BLaER1 treated with 17β-estradiol and CSF1 and Interleukin-3, amounts not matched to agents 10 nM and 100 nM (cell line): ENCODE results near the gene CUTC.

Source experiments
- H3K27ac ChIP-seq, 11 experiments: shearing (Covaris generic); formaldehyde crosslinking; 2 replicates each; pipeline ENCODE4 v1.8.1; 2022
- H3K27me3 ChIP-seq, 11 experiments: shearing (Covaris generic); formaldehyde crosslinking; 2 replicates each; pipeline ENCODE4 v1.8.1; 2022
- H3K36me3 ChIP-seq, 11 experiments: shearing (Covaris generic); formaldehyde crosslinking; 2 replicates each; pipeline ENCODE4 v1.8.1; 2022
- H3K4me1 ChIP-seq, 10 experiments: shearing (Covaris generic); formaldehyde crosslinking; 2 replicates each; pipeline ENCODE4 v1.8.1; 2022
- H3K4me2 ChIP-seq, 11 experiments: shearing (Covaris generic); formaldehyde crosslinking; 2 replicates each; pipeline ENCODE4 v1.8.1; 2022
- H3K4me3 ChIP-seq, 10 experiments: shearing (Covaris generic); formaldehyde crosslinking; 2 replicates each; pipeline ENCODE4 v1.8.1; 2022
- H3K9ac ChIP-seq, 11 experiments: shearing (Covaris generic); formaldehyde crosslinking; 2 replicates each; pipeline ENCODE4 v1.8.1; 2022
- H3K9me3 ChIP-seq, 11 experiments: shearing (Covaris generic); formaldehyde crosslinking; replicated peaks in 1 of 11; 2 replicates each; pipeline ENCODE4 v1.8.1; 2022
- H4K20me1 ChIP-seq, 11 experiments: shearing (Covaris generic); formaldehyde crosslinking; 2 replicates each; pipeline ENCODE4 v1.8.1; 2022
- Cebpa-rat ChIP-seq, 11 experiments: shearing (Covaris generic); IDR thresholded peaks; 2 replicates each; pipeline ENCODE4 v1.8.1; 2022

The CUTC gene

DNA sequence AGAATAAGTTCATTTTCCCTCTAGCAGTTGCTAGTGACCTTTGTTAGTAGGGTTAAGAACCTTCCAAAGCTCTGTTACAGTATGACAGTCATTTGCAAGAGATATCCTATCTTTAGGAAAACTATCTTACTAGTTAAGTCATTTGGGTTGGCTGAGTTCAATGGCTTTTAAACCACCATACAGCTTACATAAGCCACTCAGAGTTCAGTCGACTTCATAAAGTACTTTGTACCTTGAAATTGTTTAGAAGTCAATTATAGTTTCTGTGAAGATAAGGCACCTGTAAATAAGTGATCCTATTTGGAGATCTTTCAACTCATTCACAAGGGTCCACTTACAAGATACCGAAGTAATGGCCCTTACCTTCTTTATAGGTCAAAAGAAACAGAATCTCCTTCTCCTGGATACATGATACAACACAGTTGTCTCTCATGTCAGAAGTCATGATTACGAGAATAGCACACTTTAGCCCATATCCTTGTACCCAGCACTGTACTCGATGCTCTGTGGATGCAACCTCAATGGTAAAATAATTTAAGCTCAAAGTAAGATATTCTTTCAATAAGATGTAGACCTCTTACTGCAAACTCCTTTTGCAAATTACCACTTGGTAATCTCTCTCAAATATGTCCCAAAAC lies 38.5 kb downstream of the CUTC start:
- no peak for TF ChIP-seq Cebpa-rat (IDR thresholded peaks at IDR 0.05)
- Histone ChIP-seq H3K4me1 (peaks cover 0 to 15% (median 6%) of the 10 kb centered on the region in 10 experiments; a peak in 10 of 20 replicates), H4K20me1 (no peaks in the 10 kb centered on the region), H3K4me2 (peak overlapping the region in 1 of 11 experiments; percentile 16; a peak in 1 of 22 replicates), H3K27me3 (no peaks in the 10 kb centered on the region), H3K9ac (no peak overlapping the region), H3K36me3 (no peaks in the 10 kb centered on the region), H3K9me3 (no peaks in the 10 kb centered on the region), H3K4me3 (no peak overlapping the region), H3K27ac (no peak overlapping the region)

- no peak overlapping the region for H3K4me3 ChIP-seq
- H3K9ac ChIP-seq, result no peak overlapping the region; a peak in 1 of 22 replicates
- H4K20me1 ChIP-seq, result no peaks in the 10 kb centered on the region
- H3K4me2 ChIP-seq, result peak overlapping the region in 6 of 11 experiments; percentile 50 to 80 (median 75); a peak in 10 of 22 replicates
- H3K27me3 ChIP-seq, result no peaks in the 10 kb centered on the region
- peak overlapping the region in 4 of 11 experiments; percentile 41 to 80 (median 66); a peak in 7 of 22 replicates for H3K27ac ChIP-seq
- H3K4me1 ChIP-seq, result peaks cover 15 to 50% (median 30%) of the 10 kb centered on the region in 10 experiments
- H3K9me3 ChIP-seq, result no peaks in the 10 kb centered on the region
- H3K36me3 ChIP-seq, result no peaks in the 10 kb centered on the region
- TF ChIP-seq Cebpa-rat (IDR thresholded peaks at IDR 0.05), result no peak
Measured at GRCh38 chr10:99775850-99776249, 43.8 kb downstream of the CUTC start.

DNA sequence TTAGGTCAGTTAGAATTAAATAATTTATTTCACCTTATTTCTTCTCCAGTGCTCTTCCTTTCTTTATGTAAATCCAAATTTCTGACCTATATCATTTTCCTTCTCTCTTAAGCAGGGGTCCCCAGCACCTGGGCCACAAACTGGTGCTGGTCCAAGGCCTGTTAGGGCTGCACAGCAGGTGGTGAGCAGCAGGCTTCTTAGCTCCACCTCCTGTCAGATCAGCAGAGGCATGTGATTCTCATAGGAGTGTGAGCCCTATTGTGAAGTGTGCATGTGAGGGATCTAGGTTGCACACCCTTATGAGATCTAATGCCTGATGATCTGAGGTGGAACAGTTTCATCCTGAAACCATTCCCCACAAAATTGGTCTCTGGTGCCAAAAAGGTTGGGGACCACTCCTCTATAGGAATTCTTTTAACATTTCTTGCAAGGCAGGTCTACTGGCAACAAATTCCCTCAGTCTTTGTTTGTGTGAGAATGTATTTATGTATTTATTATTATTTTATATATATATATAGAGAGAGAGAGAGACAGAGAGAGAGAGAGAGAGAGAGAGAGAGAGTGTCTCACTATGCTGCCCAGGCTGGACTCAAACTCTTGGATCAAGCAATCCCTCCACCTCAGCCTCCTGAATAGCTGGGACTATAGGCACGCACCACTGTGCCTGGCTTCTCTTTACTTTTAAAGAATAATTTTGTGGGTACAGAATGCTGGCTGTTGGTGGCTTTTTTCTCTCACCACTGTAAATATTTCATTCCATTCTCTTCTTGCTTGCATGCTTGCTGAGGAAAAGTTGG lies 46.1 kb downstream of the CUTC start:
- H3K36me3 ChIP-seq, result no peaks in the 10 kb centered on the region
- H3K27ac ChIP-seq, result peak overlapping the region in 2 of 11 experiments; percentile 74 to 80; a peak in 5 of 22 replicates
- no peaks in the 10 kb centered on the region for H3K27me3 ChIP-seq
- peak overlapping the region in 7 of 11 experiments; percentile 37 to 80 (median 72); a peak in 11 of 22 replicates for H3K4me2 ChIP-seq
- peaks cover 15 to 50% (median 30%) of the 10 kb centered on the region in 10 experiments for H3K4me1 ChIP-seq
- H3K9ac ChIP-seq, result no peak overlapping the region
- no peaks in the 10 kb centered on the region for H4K20me1 ChIP-seq
- no peak overlapping the region for H3K4me3 ChIP-seq
- H3K9me3 ChIP-seq, result no peaks in the 10 kb centered on the region
- no peak for TF ChIP-seq Cebpa-rat (IDR thresholded peaks at IDR 0.05)

- H3K9me3 ChIP-seq, result no peaks in the 10 kb centered on the region
- TF ChIP-seq Cebpa-rat (IDR thresholded peaks at IDR 0.05), result no peak
- H3K4me3 ChIP-seq, result no peak overlapping the region
- H3K27me3 ChIP-seq, result no peaks in the 10 kb centered on the region
- peaks cover 15 to 50% (median 30%) of the 10 kb centered on the region in 10 experiments for H3K4me1 ChIP-seq
- H3K9ac ChIP-seq, result peak overlapping the region in 1 of 11 experiments; percentile 38; a peak in 1 of 22 replicates
- H4K20me1 ChIP-seq, result no peaks in the 10 kb centered on the region
- peak overlapping the region in 3 of 11 experiments; percentile 23 to 64 (median 33); a peak in 5 of 22 replicates for H3K27ac ChIP-seq
- no peaks in the 10 kb centered on the region for H3K36me3 ChIP-seq
- H3K4me2 ChIP-seq, result peak overlapping the region in 6 of 11 experiments; percentile 19 to 80 (median 54); a peak in 11 of 22 replicates
Measured at GRCh38 chr10:99779335-99779734, 47.3 kb downstream of the CUTC start.

- Histone ChIP-seq H3K27ac (no peak overlapping the region), H3K36me3 (no peaks in the 10 kb centered on the region), H3K9ac (no peak overlapping the region), H3K4me3 (no peak overlapping the region), H3K4me1 (peaks cover 10 to 33% (median 20%) of the 10 kb centered on the region in 10 experiments), H3K9me3 (no peaks in the 10 kb centered on the region), H4K20me1 (no peaks in the 10 kb centered on the region), H3K27me3 (no peaks in the 10 kb centered on the region), H3K4me2 (no peak overlapping the region)
- no peak for TF ChIP-seq Cebpa-rat (IDR thresholded peaks at IDR 0.05)
Measured at GRCh38 chr10:99781734-99782429, 49.8 kb downstream of the CUTC start.

DNA sequence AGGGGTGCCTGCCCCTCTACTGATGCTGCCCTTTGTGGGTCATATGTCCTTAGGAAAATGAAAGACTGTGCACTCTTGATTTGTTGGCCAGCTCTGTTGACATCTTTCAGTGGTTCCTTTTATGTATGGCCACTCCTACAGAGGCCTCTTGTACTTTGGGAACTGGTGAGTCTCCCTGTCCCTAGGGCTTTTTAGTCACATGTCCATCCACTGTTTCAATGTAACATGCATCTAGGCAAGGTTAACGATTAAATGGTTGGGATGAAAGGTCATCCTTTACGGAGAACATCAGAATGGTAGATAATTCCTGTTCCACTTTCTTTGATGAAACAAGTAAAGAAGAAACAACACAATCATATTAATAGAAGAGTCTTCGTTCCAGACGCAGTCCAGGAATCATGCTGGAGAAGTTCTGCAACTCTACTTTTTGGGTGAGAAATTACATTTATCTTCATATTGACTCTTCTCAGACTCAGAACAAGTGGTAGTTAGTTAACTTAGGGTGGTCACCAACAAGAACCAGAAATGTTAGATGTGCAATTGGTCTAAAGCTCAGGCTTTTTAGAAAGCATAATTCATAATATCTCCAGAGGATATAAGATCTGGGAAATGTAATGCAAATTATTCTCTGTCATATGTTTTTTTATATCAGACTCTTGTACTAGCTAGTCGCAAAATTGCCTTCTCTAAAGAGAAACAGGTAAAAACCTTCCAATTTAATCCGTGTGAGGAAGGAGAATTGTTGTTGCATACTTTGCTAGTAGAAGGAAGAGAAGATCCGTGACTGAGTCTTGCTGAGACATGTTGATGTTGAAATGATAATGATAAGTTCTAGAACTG lies 50.6 kb downstream of the CUTC start, which contains the start of gene ABCC2:
ABCC2 (plus strand) TSS at position 194 of the 840 bp plus-strand sequence; CDS start at position 399, 205 bp downstream.
- Histone ChIP-seq H3K4me2 (no peak within 1 kb of the TSS), H3K9ac (no peak within 1 kb of the TSS), H3K36me3 (no peaks in the 10 kb centered on the region), H3K27me3 (no peaks in the 10 kb centered on the region), H3K4me1 (peaks cover 2 to 25% (median 12%) of the 10 kb centered on the region in 10 experiments; a peak in 17 of 20 replicates), H3K27ac (no peak within 1 kb of the TSS), H3K4me3 (no peak within 1 kb of the TSS), H4K20me1 (no peaks in the 10 kb centered on the region), H3K9me3 (no peaks in the 10 kb centered on the region)
- no peak for TF ChIP-seq Cebpa-rat (IDR thresholded peaks at IDR 0.05)

DNA sequence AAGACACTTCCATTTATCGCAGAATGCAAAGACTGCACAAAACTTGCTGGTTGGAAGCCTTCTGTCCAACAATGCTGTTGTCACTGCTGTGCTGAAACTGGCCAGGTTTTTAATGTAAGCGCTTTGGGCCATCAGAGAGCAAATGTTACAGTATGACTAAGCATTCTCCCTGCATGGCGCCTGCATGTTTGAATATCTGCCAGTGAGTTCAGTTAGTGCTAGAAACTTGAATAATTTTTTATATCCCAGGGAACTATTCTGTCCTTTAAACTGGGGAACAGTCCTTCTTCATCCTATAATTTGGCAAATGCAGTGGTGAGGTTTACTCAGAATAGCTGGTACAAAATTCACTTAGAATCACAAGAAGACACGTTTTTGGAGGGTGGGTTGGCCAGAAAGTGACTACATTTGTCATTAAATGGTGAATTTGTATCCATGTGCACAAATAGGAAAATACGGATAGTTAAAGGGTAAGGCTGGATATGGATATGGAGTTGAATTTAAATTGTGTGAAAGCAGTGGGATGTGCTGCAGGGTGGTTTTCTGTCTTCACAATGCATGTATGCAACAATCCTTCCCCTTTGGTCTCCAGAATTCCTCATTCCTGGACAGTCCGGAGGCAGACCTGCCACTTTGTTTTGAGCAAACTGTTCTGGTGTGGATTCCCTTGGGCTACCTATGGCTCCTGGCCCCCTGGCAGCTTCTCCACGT lies 52.1 kb downstream of the CUTC start:
- Histone ChIP-seq H3K4me3 (no peak overlapping the region), H3K27ac (no peak overlapping the region), H3K9ac (no peak overlapping the region), H3K4me1 (peaks cover 0 to 11% (median 7%) of the 10 kb centered on the region in 10 experiments; a peak in 11 of 20 replicates), H3K27me3 (no peaks in the 10 kb centered on the region), H3K9me3 (no peaks in the 10 kb centered on the region), H3K36me3 (no peaks in the 10 kb centered on the region), H4K20me1 (no peaks in the 10 kb centered on the region), H3K4me2 (no peak overlapping the region)
- TF ChIP-seq Cebpa-rat (IDR thresholded peaks at IDR 0.05), result no peak
